ENCODE data around the gene STK11IP. TPM values are rescaled to one million over a fixed set of nuclear protein-coding genes. Genes with fewer than 3 reads are reported as not detected.

The STK11IP gene
- polyA plus RNA-seq, 10 donors: 9.4 to 26.5 (median 14.4) TPM

- DNase-seq: no peak
Observed at GRCh38 chr2:219631904-219632759, 34.5 kb downstream of the STK11IP start.

GRCh38 chr2:219632760-219633105 is 35.1 kb downstream of the STK11IP start:
- no peak for DNase-seq

- DNase-seq: no peak
Observed at GRCh38 chr2:219633276-219634065, 35.8 kb downstream of the STK11IP start.

DNA sequence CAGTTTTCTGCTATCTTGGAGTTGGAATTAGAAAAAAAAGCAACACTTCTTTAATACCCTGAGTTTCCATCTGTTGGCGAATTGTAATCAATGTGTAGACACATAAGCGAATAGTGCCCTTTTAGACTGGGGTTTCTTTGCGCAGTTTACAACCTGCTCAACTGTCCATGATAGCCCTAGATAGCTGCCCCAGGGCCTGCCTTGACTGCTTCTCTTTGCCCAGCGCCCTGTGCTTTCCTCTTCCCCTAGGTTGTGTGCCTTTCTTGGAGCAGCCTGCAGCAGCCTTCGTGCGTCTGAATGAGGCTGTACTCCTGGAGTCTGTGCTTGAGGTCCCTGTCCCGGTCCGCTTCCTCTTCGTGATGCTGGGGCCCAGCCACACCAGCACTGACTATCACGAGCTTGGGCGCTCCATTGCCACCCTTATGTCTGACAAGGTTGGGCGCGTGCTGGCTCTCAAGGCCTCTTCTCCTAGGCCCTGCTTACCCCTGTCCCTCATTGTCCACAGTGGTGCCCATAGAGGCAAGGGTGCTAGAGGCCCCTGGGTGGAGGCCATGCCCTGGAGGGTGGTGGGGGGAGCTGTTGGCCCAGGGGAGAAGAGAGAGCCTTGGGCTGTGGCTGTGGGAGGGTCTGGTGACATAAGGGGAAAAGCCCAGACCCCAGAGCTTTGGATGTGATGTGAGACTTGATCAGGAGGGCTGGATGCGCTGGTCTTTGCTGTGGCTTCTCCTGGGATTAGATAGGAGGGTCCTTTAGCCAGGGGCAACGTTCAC is 36.7 kb downstream of the STK11IP start:
- no peak for DNase-seq

GRCh38 chr2:219634951-219635751 is 37.5 kb downstream of the STK11IP start:
- no peak for DNase-seq

DNA sequence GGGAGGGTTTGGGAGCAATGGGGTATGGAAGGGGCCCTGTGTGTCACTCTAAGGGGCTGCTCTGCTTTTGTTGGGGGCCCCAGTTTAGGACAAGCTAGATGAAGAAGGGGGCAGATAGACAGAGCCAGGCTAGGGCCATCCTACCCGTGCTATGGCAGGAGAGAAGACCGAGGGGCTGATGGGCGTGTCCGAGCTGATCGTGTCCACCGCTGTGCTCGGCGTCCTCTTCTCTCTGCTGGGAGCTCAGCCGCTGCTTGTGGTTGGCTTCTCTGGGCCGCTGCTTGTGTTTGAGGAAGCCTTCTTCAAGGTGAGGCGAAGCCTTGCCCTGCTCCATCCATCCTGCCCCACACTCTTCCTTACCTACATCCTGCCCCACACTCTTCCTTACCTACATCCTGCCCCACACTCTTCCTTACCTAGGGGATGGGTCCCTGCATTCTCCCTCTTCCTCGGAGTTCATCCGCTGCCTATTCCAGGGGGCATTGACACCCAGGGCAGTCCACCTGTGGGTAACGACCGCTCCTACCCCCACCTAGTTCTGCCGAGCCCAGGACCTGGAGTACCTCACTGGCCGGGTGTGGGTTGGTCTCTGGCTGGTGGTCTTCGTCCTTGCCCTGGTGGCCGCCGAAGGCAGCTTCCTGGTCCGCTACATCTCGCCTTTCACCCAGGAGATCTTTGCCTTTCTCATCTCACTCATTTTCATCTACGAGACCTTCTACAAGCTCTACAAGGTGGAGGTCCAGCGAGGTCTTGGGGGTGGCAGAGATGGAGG is 38.7 kb downstream of the STK11IP start:
- no peak for DNase-seq

- DNase-seq: no peak
Observed at GRCh38 chr2:219636941-219637841, 39.5 kb downstream of the STK11IP start.

- no peak for DNase-seq
Observed at GRCh38 chr2:219637842-219638185, 40.2 kb downstream of the STK11IP start.

DNA sequence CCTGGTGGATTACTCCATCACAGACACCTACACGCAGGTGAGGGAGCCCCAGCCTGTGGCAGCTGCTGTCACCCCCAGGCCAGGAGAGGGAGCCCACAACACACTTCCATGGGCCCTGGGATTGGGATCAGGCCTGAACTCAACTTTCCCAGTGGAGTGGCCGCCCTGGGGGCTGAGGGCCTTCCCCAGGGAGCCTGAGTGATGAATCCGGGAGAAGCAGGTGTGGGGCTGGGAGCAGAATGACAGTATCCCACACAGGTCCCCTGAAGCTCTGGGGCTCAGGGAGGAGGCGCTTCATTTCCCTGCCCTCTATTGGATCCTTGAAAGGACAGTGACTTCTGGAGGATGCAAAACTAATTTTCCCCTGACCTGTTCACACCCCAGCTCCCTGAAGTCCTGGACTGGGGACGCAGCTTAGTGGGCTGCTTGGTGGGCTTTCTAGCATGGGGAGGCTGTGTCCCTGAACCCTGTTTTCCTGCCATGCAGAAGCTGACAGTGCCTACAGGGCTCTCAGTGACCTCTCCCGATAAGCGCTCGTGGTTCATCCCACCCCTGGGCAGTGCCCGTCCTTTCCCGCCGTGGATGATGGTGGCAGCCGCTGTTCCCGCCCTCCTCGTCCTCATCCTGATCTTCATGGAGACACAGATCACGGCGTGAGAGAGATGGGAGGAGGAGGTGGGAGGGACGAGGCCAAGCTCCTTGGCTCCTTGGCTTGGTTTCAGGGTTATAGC is 40.7 kb downstream of the STK11IP start:
- no peak for DNase-seq

DNA sequence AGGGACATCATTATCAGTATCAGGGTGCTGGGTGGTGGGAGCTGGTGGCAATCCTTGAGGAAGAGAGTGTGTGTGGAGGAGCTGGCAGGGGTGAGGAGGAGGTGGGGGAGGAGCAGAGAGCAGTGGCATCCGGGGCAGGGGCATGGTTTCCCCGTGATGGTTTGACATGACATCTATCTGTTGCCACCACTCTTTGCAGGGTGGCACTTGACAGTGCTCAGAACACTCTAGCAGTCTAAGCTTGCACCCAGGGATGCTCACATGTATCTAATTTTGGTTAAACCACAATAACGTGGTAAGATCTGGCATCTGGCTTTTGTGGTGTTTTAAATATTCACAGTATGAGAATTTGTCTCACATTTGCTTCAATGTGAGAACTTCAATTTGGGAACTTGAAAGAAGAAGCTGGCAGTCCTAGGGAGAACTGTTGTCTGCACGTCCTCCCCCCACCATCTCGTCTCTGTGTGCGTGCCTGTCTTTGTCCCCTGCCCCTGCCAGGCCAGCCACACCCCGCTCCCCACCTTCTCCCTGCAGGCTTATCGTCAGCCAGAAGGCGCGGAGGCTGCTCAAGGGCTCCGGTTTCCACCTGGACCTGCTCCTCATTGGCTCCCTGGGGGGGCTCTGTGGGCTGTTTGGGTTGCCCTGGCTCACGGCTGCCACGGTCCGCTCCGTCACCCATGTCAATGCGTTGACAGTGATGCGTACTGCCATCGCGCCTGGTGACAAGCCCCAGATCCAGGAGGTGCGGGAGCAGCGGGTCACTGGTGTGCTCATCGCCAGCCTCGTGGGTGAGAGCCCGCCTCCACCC is 41.5 kb downstream of the STK11IP start:
- no peak for DNase-seq

DNA sequence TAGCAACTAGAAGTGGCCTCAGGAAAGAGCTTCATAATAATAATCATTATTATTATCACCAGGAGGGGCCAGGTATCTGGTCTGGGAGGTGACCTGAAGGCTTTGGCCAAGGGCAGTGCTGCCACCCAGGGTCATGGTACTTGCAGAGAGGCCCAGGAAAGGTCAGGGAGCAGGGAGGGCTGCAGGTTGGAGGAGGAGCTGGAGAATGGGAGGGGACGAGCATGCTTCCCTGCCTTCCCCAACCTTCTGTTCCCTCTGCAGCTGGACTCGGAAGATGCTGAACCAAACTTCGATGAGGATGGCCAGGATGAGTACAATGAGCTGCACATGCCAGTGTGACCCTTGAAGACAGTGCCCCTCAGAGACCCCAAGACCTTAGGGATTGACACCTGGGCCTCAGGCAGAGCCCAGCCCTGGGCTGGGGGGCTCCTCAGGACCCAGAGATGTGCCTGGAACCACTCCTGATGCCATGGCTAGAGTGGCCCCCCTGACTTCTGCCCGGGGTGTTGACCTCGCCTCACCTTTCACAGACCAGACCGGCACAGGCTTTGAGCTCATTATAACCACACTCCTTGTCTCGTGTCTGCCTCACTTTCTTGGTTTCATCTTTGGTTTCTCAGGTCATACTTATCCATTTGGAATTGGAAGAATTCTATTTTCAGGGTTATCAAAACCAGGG is 43.9 kb downstream of the STK11IP start:
- DNase-seq: no peak

DNA sequence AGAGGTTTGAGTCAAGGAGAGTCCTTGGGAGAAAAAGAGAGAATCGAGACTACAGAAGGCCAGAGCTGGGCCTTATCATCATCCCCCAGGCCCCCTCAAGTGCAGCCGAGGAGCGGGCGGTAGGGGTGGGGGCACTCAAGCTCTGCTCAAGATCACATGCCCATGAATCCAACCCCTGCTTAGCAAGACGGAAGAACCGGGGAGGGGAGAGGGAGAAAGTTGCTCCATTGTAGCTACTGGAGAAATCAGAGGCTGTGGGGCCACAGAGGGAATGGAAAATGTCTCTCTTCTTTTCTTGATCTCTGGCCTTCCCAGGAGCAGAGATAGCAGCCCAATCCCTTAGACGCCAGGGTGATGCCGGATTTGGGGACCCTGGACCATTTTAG is 44.4 kb downstream of the STK11IP start:
- DNase-seq: peak in 1 of 3 donors; percentile 53

GRCh38 chr2:219642465-219643083 is 44.9 kb downstream of the STK11IP start:
- peak; percentile 92 to 97 (median 95) for DNase-seq

DNA sequence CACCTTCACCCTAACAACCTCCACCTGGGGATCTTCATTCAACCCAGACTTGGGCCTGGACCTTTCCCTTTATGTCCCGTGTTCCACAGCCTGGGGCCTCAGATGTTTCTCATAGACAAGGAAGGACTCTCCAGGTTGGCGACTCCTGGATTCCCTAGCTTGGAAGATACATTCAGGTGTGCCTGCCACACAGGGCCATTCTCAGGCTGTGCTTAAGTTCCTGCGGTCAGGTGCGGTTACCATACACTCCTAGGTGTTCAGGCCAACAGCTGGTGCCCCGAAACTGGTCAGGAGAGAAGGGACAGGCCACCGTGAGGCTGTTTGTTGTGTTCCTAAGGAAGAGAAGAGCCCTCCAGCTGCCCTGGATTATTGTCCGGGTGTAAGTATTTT is 45.4 kb downstream of the STK11IP start:
- no peak for DNase-seq

- no peak for DNase-seq
Observed at GRCh38 chr2:219643788-219644398, 46.2 kb downstream of the STK11IP start.

DNA sequence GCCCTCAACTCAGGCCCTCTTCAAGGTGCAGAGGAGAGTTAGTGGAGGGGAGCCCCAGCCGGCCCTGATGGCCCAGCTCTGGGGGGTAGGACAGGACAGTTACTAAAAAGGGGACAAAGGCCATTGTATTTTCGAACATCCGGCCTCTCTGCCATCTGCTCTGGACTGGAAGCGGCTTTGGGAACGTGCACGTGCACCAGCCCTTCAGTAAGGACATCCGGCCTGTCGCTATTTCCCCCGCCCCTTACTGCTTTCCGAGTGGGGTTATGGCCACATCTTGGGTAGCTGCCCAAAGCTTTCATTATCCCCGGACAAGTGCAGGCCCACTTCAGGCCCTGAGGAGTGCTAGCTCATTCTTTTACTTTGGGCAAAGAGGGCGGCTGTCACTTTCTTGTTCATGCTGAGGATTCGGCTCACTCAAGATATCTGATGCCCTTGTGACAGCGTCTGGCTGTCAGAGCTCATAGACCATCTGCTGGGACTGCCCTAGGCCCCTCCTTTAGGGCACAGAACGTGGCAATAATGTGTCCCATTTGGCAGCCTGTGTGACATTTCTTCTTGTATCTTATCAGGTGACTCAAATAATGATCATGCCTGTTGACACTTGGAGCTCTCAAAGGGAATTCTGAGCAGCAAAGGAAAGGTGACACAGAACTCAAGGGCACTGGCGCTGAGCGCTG is 47.3 kb downstream of the STK11IP start:
- peak in 1 of 3 donors; percentile 65 for DNase-seq
